ENCODE data around the gene QRFPR. TPM values are rescaled to one million over a fixed set of nuclear protein-coding genes. Genes with fewer than 3 reads are reported as not detected.
A peak's percentile ranks its signal among the peaks of the same experiment; 100 is the strongest.
"Not testable (repeated sequence)": the region's sequence is repeated elsewhere in the genome, so short reads cannot be mapped to it uniquely, and the experiment has no call there.

The QRFPR gene
- 0.29 and 1.4 TPM in 2 replicates for total RNA-seq (ENCODE audit: low replicate concordance)
- long read RNA-seq = 0 reads

GRCh38 chr4:121380776-121381462 is at the start of gene QRFPR:
QRFPR (minus strand) TSS chr4:121381018; CDS start chr4:121380647, 371 bp downstream.
- Mint-ChIP-seq H3K27me3 (peaks cover 85% of the 10 kb centered on the region), H3K4me3 (peak within 1 kb of the TSS; percentile 87), H3K4me1 (ENCODE audit: unreplicated experiment) (peaks cover 8% of the 10 kb centered on the region), H3K36me3 (no peaks in the 10 kb centered on the region), H3K9me3 (no peaks in the 10 kb centered on the region), H3K27ac (peak within 1 kb of the TSS; percentile 10)
- TF ChIP-seq, protein P1, sequence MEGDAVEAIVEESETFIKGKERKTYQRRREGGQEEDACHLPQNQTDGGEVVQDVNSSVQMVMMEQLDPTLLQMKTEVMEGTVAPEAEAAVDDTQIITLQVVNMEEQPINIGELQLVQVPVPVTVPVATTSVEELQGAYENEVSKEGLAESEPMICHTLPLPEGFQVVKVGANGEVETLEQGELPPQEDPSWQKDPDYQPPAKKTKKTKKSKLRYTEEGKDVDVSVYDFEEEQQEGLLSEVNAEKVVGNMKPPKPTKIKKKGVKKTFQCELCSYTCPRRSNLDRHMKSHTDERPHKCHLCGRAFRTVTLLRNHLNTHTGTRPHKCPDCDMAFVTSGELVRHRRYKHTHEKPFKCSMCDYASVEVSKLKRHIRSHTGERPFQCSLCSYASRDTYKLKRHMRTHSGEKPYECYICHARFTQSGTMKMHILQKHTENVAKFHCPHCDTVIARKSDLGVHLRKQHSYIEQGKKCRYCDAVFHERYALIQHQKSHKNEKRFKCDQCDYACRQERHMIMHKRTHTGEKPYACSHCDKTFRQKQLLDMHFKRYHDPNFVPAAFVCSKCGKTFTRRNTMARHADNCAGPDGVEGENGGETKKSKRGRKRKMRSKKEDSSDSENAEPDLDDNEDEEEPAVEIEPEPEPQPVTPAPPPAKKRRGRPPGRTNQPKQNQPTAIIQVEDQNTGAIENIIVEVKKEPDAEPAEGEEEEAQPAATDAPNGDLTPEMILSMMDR (conservative IDR thresholded peaks at IDR 0.05) = no peak
- DNase-seq (ENCODE audit: extremely low spot score, unreplicated experiment) = no peak

- no peak for DNase-seq (ENCODE audit: extremely low spot score, unreplicated experiment)
- H3K27me3 Mint-ChIP-seq = no peaks in the 10 kb centered on the region
- H3K9me3 Mint-ChIP-seq = no peaks in the 10 kb centered on the region
- no peaks in the 10 kb centered on the region for H3K36me3 Mint-ChIP-seq
- H3K4me3 Mint-ChIP-seq = no peak overlapping the region
- no peaks in the 10 kb centered on the region for H3K4me1 Mint-ChIP-seq (ENCODE audit: unreplicated experiment)
- no peak overlapping the region for H3K27ac Mint-ChIP-seq
- TF ChIP-seq, protein P1 (conservative IDR thresholded peaks at IDR 0.05) = no peak
These were observed 47.9 kb upstream of the QRFPR start for GRCh38 chr4:121428721-121429120.

GRCh38 chr4:121421594-121421993 is 40.8 kb upstream of the QRFPR start:
- TF ChIP-seq, protein P1 (conservative IDR thresholded peaks at IDR 0.05) = peak; percentile 62
- no peak overlapping the region for H3K4me3 Mint-ChIP-seq
- no peaks in the 10 kb centered on the region for H3K27me3 Mint-ChIP-seq
- H3K9me3 Mint-ChIP-seq = no peaks in the 10 kb centered on the region
- DNase-seq (ENCODE audit: extremely low spot score, unreplicated experiment) = no peak
- no peaks in the 10 kb centered on the region for H3K4me1 Mint-ChIP-seq (ENCODE audit: unreplicated experiment)
- H3K27ac Mint-ChIP-seq = no peak overlapping the region
- H3K36me3 Mint-ChIP-seq = no peaks in the 10 kb centered on the region

DNA sequence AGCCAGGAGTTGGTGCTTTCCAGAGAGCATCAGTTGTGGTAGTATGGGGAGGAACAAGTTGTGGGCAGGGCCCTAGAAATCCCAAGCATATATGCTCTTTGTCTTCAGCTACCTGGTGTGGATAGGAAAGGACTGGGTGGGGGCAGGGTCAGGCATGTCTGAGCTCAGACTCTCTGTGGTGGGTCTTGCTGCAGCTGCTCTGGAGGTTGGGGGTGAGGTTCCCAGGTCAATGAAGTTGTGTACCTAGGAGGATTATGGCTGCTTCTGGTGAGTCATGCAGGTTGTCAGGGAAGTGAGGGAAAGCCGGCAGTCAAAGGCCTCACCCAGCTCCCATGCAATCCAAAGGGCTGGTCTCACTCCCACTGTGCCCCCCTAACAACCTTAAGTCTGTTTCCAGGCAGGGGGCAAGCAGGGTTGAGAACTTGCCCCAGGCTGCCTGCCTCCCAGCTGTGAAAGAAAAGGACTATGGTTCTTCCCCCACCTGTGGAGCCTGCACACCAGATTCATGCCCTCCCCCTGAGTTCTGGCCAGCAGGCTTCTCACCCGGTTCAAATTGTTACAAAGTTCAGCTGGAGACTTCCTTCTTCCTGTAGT is 30.4 kb upstream of the QRFPR start:
- Mint-ChIP-seq H3K4me3 (no peak overlapping the region), H3K4me1 (ENCODE audit: unreplicated experiment) (no peaks in the 10 kb centered on the region), H3K9me3 (no peaks in the 10 kb centered on the region), H3K27me3 (no peaks in the 10 kb centered on the region), H3K36me3 (no peaks in the 10 kb centered on the region), H3K27ac (no peak overlapping the region)
- no peak for DNase-seq (ENCODE audit: extremely low spot score, unreplicated experiment)
- TF ChIP-seq, protein P1 (conservative IDR thresholded peaks at IDR 0.05) = no peak

GRCh38 chr4:121408567-121408966 is 27.7 kb upstream of the QRFPR start:
- not testable (repeated sequence) for H3K36me3 Mint-ChIP-seq; H3K27ac Mint-ChIP-seq; DNase-seq (ENCODE audit: extremely low spot score, unreplicated experiment); H3K27me3 Mint-ChIP-seq; H3K4me1 Mint-ChIP-seq (ENCODE audit: unreplicated experiment); H3K4me3 Mint-ChIP-seq; H3K9me3 Mint-ChIP-seq

- Mint-ChIP-seq H3K36me3 (no peaks in the 10 kb centered on the region), H3K4me1 (ENCODE audit: unreplicated experiment) (no peaks in the 10 kb centered on the region), H3K4me3 (no peak overlapping the region), H3K27me3 (peaks cover 10% of the 10 kb centered on the region), H3K9me3 (no peaks in the 10 kb centered on the region), H3K27ac (no peak overlapping the region)
- TF ChIP-seq, protein P1 (conservative IDR thresholded peaks at IDR 0.05) = no peak
- DNase-seq (ENCODE audit: extremely low spot score, unreplicated experiment) = no peak
These were observed 19.8 kb upstream of the QRFPR start for GRCh38 chr4:121400632-121401031.
